Epithelial cell of prostate (primary cell): ENCODE results near the gene ZBTB21.
A peak's percentile ranks its signal among the peaks of the same experiment; 100 is the strongest.
"Not testable (repeated sequence)": the region's sequence is repeated elsewhere in the genome, so short reads cannot be mapped to it uniquely, and the experiment has no call there.

Experiments
- DNase-seq: peaks from one replicate; pipeline ENCODE4 v3.0.0-alpha.2; 2011; ENCODE audit warnings: low read depth, low spot score
- H3K27ac ChIP-seq: fragments of 450-650 bp; 2 replicates; pipeline ENCODE4 v1.5.1; 2017; ENCODE audit warnings: mild to moderate bottlenecking

Gene ZBTB21

DNA sequence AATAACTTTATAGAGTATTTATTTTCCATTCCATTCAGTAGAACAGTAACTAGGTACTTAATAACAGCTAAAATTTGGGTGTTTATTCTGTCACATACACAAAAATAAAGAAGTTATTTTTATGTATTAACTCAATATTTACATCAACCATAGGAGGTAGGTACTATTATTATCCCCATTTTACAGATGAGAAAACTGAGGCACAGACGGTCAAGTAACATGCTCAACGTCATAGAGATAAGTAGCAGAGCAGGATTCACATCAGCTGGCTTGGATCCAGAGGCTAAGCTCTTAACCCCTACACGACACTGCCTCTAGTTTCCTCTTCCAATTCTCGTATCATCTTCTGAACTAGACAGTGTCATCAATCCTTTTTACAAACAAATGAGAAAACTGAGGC, 9.3 kb downstream of the ZBTB21 start:
- no peak overlapping the region for H3K27ac ChIP-seq
- no peak for DNase-seq

GRCh38 chr21:41997657-41998056, 12.5 kb downstream of the ZBTB21 start:
- no peak for DNase-seq

GRCh38 chr21:41995577-41995976, 14.6 kb downstream of the ZBTB21 start:
- no peak for DNase-seq
- no peak overlapping the region for H3K27ac ChIP-seq

More at GRCh38 chr21:41997657-41998056, 12.5 kb downstream of the ZBTB21 start:
- no peak overlapping the region for H3K27ac ChIP-seq

- H3K27ac ChIP-seq, DNase-seq: not testable (repeated sequence)
Measured at GRCh38 chr21:41994613-41995012, 15.5 kb downstream of the ZBTB21 start.

DNA sequence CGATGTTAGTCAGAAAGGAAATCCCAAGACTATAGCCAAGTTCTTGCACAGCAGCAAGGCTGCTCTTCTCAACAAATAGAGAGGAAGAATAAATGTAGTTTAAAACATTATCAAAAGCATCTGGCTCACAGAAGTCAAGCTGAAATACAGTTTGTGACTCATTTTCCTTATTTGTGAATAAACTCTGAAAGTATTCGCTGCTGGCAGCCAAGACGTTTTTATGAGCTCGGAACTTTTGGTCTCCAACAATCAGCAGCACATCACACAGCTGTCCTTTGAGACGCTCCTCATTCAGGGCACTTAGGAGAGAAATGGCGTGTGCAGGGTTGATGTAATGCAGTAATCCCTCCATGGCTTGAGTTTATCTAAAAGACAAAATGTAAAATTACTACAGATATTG, 16.4 kb downstream of the ZBTB21 start:
- DNase-seq: no peak

GRCh38 chr21:41992576-41992975, 17.6 kb downstream of the ZBTB21 start:
- H3K27ac ChIP-seq: no peak overlapping the region
- no peak for DNase-seq

More for the DNA sequence above, 16.4 kb downstream of the ZBTB21 start:
- no peak overlapping the region for H3K27ac ChIP-seq

GRCh38 chr21:41991659-41992058, 18.5 kb downstream of the ZBTB21 start:
- no peak for DNase-seq
- H3K27ac ChIP-seq: no peak overlapping the region

GRCh38 chr21:41989698-41990097, 20.5 kb downstream of the ZBTB21 start:
- no peak for DNase-seq
- H3K27ac ChIP-seq: no peak overlapping the region

- H3K27ac ChIP-seq: no peak overlapping the region
- DNase-seq: no peak
Measured at GRCh38 chr21:41987310-41987709, 22.9 kb downstream of the ZBTB21 start.

DNA sequence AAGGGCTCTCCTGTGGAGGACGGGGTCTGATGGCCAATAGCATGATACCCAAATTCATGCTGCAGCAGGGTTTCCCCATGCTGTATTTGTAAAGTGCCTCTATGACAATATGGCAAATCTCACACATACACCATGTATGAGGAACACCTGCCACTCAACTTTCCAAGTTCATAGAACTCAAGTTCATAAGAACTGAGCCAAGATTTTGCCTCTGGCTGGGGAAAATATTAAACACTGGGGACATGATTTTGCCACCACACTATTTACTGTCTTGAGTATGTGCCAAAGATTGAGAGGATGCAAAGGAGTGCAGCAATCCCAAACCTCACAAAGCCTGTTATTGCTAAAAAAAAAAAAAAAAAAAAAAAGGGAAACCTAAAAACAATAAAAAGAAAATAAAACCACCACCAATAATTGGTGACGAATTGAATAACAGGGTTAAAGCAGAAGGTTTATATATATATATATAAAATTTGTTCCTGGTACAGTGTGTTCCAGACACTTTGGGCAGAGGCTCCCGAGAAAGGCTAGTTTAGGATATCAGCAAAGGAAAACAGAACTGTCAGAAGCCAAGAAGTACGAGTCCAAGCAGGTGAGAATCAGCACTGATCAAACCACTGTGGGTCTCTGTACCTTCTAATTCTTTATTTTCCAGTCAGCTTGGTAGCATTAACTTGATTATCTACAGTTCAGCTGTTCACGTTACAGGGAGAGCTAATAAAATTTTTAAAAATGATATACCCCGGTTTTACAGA, 24.3 kb downstream of the ZBTB21 start:
- H3K27ac ChIP-seq: no peak overlapping the region
- no peak for DNase-seq

DNA sequence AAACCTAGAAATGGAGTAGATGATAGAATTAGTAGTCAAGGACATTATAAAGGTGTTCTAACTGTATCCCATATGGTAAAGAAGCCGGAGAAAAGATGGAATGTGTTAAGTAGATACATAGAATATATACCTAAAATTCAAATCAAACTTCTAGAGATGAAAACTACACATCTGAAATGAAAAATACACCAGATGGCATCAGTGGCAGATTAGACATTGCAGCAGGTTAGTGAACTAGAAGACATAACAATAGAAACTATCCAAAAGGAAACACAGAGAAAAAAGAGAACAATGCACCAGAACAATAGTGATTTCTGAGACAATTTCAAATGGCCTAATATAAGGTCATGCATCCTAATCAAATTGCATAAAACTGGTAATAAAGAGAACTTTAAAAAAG, 26.9 kb downstream of the ZBTB21 start:
- DNase-seq: no peak
- no peak overlapping the region for H3K27ac ChIP-seq

GRCh38 chr21:41980561-41980960, 29.6 kb downstream of the ZBTB21 start:
- no peak for DNase-seq
- no peak overlapping the region for H3K27ac ChIP-seq

GRCh38 chr21:41979751-41980369, 30.3 kb downstream of the ZBTB21 start:
- DNase-seq: no peak
- peak overlapping the region; percentile 19 for H3K27ac ChIP-seq

GRCh38 chr21:41979335-41979734, 30.8 kb downstream of the ZBTB21 start:
- H3K27ac ChIP-seq: peak overlapping the region; percentile 19
- no peak for DNase-seq

DNA sequence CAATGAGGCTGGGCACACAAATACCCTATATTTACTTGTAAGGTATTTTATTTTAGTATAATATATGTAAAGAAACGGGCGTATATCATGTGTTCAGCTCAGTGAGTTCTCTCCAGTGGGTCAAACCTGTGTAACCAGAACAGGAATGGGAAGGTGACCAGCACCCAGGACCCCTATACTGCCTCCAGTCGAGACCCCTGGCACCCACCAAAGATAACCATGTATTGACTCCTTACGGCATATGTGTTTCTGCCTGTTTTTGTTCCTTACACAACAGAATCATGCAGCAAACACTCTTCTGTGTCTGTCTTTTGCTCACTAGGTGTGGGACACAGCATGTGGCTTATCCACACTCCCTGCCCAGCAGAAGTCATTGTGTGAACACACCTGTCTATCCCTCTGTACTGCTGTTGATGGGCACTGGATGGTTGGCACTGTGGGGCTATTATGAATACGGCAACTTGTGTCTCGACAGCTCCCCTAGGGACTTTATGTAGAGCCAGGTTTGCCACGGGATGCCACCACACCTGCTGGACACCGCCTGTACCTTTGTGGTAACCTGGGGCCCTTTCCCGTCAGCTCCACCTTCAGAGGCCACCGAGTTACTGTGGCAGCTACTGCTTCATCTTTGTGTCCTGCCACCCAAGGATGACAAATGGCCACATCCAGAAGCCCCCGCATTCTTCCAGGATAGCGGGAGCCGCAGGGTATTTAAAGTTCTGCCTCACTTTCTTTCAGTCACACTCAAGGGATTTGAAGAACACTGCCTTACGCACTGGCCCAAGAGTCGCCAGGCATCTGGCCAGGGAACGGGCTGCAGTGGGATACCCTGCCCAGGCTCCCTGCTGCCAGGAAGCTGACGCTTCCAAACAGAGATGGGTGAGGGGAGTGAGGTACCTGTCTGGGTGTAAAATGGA, 32.9 kb downstream of the ZBTB21 start:
- H3K27ac ChIP-seq: no peak overlapping the region
- DNase-seq: no peak

- no peak for DNase-seq
Measured at GRCh38 chr21:41976611-41977010, 33.5 kb downstream of the ZBTB21 start.

GRCh38 chr21:41975391-41976272, 34.5 kb downstream of the ZBTB21 start:
- H3K27ac ChIP-seq: no peak overlapping the region
- DNase-seq: no peak

More at GRCh38 chr21:41976611-41977010, 33.5 kb downstream of the ZBTB21 start:
- H3K27ac ChIP-seq: no peak overlapping the region

GRCh38 chr21:41974752-41975053, 35.5 kb downstream of the ZBTB21 start:
- no peak for DNase-seq
- no peak overlapping the region for H3K27ac ChIP-seq

GRCh38 chr21:41973861-41974751, 36.1 kb downstream of the ZBTB21 start:
- H3K27ac ChIP-seq: no peak overlapping the region
- no peak for DNase-seq
